Activated CD4-positive, alpha-beta T cell treated with anti-CD3 and anti-CD28 coated beads, Interleukin-2, Interleukin-6, amounts not matched to agents 100 ng/mL and 50 ng/mL, durations not matched to agents 16 hours and 8 hours (primary cell): ENCODE measurements around the gene EFS.
"Not testable (repeated sequence)": the region's sequence is repeated elsewhere in the genome, so short reads cannot be mapped to it uniquely, and the experiment has no call there.

Source experiments
- DNase-seq: peaks from one replicate; pipeline ENCODE4 v3.0.0-alpha.2; 2020

EFS gene

DNA sequence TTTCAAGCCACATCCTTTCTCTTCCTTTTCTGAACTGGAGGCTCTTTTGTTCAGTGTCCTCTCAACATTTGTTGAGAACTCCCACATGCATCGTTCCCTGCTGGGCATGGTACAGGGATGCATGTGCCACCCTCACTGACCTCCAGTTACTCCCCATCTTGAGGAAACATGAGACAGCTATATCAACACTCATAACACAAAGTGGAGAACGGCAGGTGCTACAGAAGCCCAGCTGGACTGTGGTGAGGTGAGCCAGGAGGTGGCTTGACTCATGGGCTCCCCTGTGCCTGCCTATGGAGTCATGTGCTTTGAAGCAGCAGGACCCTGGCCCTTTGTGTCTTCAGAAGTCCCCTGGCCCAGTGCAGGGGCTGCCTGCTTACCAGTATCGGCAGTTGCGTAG is 33.4 kb upstream of the EFS start:
- no peak for DNase-seq

DNA sequence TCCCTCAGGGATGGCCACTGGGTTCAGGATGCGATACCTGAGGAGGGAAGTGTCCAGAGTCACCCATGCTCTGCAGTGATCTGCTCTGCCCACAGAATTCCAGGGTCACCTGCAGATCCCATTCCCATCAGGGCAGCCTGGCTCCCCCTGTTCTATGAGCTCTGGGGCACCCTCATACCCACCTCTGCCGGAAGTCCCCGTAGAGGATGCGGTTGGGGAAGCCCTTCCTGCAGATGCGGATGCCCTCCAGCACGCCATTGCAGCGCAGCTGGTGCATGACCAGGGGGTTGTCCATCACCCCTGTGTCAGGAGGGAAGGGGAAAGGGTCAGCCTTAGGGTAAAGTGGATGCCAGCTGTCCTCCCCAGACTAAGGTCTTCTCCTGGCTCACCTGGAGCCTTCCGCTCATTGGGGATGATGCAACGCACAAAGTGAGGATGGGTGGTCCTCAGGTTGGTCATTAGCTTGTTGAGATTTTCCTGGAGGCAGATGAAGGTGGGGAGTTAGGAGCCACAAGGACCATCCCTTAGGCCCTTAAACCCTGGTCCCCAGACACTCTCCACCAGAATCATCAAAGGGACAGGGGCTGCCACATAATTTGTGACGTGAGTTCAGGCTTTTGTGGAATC is 31.9 kb upstream of the EFS start:
- DNase-seq: no peak

DNA sequence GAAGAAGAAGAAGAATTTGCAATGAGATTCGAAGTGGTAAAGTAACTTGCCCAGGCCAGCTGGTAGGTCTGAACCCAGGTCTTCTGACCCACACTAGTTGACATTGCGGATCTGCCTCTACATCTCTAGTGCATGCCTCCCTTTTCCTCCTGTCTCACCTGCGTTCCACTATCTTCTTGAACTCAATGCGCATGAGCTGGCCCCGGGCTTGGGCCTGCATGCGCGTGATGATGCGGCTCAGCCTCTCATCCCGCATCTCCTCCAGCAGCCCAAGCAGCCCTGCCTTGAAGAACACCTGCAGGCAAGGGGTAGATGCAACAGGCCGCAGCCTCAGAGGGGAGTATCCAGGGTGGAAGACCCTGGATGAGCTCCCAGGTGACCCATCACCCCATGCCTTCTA is 31.2 kb upstream of the EFS start:
- DNase-seq: no peak

DNA sequence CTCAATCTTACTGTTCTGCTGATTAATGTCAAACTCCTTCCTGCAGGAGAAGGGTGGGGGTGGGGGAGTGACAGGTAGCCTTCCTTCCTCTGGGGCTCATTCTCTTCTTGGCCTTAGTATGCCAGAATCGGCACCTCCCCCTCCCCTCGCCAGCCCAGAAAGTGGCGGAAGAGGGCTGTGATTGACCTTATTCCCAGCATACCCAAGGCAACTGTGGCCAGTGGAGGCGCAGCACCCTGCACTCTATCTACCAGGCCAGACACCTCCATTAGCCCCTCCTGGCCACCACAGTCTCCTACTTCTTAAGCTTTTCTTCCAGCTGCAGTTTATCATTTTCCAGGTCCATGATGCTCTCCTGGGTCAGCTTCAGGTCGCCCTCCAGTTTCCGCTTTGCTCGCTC is 27.6 kb upstream of the EFS start:
- DNase-seq: no peak

DNA sequence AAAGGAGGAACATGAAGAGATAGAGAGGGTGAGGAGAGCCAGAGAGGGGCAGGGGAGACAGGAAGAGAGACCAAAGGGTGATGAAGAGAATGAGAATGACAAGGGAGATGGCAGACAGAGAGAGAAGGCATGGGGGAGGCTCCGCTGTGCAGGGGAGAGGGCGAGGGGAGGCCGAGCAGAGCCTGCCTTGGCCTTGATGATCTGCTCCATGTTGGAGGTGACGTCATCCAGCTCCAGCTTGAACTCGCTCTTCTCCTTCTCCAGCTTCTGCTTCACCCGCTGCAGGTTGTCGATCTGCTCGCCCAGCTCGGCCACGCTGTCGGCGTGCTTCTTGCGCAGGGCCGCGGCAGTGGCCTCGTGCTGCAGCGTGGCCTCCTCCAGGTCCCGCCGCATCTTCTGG is 24.9 kb upstream of the EFS start:
- DNase-seq: not testable (repeated sequence)

DNA sequence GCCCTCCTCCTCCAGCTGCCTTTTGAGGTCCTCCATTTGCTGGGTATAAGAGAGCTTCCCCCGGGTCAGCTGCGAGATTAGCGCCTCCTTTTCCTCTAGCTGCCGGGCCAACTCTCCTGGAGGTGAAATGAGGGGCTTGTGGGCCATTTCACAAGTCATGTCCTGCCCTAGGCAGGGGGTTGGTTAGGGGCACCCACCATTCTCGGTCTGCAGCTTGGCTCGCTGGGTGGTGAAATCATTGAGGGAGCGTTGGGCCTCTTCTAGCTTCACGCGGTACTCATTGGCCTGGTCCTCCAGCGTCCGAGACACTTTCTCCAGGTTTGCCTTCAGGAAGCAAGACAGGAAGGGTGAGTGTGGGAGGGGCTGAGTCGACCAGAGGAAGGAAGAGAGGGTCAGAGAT is 24.4 kb upstream of the EFS start:
- no peak for DNase-seq

DNA sequence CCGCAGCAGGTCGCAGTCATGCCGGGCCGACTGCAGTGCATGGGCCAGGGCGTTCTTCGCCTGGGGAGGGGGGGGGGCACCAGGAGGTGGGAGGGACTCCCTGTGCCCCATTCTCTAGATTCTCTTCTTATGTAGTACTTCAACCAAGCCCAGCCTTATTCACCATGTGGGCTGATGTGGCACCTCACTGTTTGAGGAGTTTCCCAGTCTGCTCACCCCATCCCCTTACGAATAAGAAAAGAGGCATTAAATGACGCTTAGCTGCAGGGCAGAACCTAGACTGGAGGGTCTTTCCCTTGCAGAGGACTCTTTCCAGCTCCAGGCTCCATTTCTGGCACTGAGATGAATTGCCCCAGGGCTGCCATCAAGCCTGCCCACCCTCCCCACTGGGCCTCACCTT is 24.0 kb upstream of the EFS start:
- DNase-seq: no peak

DNA sequence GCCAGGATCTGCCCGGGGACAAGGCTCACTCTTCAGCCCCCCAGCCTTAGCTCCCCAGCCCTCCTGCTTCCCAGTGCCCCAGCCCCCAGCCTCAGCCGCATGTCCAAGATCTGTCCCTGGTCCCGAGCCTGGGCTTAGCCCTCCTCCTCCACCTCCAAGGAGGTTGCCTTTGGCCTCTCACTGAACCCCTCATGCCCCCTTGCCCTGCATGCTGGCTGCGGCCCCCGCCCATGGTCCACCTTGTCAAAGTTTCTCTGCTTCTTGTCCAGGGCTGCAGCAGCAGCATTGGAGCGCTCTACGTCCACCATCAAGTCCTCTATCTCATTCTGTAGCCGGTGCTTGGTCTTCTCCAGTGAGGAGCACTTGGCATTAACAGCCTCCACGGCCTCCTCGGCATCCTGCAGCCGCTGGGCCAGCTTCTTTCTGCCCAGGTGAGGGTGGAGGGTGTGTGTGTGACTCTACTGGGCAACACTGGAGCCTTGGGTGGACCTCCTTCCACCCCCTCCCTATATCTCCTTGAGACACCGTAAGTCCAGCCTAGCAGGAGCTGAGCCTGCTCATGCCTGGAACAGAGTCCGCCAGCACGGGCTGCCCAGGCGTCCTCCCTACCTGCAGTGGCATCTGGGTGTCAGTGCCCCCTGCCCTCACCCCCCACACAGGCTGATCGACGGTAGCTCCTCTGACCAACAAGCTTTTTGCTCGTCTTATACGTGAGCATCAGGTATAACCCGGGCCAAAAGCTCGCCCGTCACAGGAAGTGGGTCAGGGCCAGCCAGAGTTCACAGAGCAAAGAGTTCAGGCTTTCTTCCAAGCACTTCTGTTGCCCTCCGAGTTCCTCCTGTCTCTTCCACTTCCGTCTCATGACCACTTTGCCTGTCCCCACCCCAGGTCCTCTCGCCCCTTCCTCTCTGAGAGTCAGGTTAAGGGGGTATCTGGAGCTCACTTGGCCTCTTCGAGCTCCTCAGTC is 23.2 kb upstream of the EFS start:
- no peak for DNase-seq

DNA sequence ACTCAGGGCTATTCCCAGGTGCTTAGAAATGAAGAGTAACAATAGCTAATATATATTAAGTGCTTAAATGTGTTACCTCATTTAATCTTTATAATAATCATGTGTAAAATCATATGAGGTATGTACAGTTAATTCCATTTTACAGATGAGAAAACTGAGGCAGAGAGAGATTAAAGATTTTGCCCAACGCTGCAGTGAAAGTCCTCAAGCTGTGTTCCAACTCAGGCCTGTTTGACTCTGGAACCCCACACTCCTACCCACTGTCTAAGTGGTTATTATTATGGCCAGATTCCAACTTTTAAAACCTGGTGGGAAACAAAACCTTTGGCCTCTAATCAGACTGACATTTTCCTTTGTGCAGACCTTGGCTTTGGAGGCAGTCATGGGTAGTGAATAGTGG is 22.0 kb upstream of the EFS start:
- DNase-seq: no peak

DNA sequence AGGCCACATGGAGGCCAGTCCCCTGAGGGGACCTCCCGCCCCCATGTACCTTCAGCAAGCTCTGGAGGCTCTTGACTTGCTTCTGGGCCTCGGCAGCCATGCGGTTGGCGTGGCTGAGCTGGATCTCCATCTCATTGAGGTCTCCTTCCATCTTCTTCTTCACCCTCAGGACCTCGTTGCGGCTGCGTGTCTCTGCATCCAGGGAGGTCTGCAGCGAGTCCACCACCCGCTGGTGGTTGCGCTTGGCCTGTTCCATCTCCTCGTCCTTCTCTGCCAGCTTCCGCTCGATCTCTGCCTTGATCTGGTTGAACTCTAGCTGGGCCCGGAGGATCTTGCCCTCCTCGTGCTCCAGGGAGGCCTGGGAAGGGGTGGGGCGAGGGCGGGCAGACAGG is 21.3 kb upstream of the EFS start:
- DNase-seq: not testable (repeated sequence)

DNA sequence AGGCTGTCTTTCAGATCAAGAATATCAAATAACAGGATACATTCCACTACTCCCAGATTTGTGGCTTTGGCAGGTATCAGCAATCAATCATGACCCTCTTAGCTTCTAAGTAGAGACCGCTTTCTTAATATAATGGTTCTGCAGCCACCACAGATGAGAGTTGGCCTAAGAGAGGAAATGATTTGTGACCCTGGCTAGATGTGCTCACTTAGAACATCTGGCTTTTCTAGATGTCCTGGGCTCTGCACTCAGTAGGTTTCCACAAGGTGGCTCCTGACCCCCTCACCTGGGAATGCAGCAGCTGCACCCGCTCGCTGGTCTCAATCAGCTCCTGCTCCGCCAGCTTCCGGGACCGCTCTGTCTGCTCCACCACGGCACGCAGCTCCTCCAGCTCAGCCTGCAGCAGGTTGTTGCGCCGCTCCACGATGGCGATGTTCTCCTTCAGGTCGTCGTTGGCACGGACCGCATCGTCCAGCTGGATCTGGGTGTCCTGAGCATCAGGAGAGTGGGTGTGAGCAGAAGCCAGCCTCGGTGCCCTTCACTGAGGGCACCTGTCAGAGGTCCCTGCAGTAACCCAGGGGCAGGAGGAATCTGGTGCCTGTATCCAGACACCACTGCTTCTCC is 20.8 kb upstream of the EFS start:
- DNase-seq: no peak

DNA sequence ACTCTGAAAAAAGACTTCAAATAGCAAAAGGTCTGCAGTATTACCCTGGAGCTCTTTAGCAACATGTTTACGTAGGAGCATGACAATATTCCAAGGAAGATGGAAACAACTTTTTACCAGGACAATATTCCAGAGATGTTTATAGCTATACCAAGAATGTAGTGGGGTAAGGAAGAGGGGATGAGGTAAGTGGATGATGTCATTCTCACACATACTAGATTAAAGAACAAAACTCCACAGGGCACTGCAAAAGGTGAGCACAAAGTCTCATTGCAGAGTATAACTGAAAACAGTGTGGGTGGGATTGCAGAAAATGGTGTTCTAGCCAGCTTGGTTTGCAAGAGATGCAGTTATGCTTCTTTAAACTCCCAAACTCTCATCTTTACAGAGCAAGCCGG is 20.3 kb upstream of the EFS start:
- no peak for DNase-seq

DNA sequence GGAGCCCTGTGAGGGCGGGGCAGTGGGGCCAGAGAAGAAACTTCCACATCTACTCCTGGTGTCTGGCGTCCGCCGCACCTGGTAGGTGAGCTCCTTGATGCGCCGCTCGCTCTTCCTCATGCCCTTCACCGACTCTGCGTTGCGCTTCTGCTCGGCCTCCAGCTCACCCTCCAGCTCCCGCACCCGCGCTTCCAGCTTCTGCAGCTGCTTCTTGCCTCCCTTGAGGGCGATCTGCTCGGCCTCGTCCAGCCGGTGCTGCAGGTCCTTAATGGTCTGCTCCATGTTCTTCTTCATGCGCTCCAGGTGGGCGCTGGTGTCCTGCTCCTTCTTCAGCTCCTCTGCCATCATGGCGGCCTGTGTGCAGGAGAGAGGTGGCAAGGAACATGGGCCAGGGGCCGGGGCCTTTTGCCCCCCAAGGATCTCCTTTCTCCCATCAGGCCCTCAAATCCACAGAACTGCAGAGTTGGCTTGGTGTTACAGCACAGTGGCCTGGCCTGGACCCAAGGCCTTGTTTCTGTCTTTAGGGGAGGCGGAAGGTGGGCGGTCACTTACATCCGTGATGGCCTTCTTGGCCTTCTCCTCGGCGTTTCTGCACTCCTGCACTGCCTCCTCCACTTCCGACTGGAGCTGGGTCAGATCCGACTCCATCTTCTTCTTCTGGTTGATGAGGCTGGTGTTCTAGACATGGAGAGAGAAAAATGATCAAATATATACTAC is 19.6 kb upstream of the EFS start:
- DNase-seq: no peak

DNA sequence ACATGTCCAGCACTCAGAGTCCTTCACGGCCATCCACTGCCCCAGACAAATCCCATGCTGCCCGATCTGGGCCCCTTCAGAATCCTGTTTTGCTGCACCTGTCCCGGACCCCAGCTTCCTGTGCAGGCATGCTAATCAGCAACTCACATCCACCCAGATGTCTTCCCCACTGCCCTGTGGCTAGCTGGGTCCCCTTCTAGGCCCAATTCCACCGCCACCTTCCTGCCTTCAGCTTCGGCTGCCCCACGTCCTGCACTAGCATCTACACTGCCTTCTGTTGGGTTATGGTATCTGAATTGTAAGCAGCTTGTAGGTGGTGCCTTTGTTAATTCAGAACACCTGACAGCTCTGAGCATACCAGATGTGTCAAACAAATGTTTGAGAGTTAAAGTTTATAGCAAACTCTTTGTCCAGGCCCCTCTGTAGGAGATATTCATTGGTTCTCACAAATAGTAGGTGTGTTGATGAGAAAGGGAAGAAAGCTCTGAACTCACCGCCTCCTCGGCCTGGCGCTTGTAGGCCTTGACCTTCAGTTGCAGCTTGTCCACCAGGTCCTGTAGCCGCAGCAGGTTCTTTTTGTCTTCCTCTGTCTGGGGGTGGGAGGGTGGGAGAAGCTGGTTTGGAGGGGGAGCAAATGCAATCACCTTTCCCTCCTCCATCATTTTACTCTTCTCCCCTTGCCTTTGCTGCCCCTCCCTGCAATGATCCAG is 17.9 kb upstream of the EFS start:
- no peak for DNase-seq

DNA sequence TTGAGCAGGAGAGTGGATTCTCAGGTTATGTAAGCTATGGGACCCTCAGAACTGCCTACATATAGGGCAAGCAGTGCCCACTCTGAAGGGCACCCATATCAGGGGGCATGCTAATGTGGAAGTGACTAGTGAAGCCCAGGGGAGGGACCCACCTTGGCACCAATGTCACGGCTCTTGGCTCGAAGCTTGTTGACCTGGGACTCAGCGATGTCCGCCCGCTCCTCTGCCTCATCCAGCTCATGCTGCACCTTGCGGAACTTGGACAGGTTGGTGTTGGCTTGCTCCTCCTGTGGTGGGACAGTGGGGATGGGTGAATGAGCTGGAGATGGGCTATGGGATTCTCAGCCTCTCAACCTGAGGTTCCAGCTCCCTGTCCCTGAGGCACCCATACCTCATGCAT is 17.3 kb upstream of the EFS start:
- no peak for DNase-seq

DNA sequence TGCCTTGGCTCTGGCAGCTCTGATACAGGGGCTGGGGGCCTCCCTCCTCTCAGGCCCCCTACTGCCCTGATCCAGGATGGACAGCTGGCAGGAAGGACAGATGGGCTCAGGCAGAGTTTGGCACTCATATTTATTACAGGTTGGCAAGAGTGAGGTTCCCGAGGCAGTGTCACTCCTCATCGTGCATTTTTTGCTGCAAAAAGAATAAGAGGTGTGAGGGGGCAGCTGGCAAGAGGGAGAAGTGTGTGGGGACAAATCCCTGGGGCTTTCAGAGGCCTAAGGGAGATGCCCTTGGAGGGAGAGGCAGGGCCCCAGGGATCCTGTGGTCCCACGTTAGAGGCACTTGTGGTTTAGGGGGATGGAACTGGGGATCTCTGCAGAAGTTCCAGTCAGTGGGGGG is 16.9 kb upstream of the EFS start:
- no peak for DNase-seq

DNA sequence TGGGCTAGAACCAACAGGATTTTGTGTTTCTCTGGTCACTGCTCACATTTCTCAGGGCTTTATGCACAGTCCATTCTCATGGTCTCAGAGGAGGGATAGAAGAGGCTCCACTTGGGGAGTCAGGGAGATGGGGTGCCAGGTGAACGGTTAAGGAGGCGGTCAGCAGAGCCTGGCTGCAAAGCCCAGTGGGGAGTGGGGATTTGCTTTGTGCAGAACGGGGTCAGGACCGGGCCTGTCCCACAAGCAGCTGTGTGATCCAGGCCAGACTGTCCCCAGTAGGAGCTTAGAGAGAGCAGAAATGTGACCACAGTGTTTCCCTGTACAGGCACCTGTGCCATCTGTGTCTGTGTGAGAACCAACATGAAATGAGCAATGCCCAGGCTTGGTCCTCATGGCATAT is 16.0 kb upstream of the EFS start:
- no peak for DNase-seq

DNA sequence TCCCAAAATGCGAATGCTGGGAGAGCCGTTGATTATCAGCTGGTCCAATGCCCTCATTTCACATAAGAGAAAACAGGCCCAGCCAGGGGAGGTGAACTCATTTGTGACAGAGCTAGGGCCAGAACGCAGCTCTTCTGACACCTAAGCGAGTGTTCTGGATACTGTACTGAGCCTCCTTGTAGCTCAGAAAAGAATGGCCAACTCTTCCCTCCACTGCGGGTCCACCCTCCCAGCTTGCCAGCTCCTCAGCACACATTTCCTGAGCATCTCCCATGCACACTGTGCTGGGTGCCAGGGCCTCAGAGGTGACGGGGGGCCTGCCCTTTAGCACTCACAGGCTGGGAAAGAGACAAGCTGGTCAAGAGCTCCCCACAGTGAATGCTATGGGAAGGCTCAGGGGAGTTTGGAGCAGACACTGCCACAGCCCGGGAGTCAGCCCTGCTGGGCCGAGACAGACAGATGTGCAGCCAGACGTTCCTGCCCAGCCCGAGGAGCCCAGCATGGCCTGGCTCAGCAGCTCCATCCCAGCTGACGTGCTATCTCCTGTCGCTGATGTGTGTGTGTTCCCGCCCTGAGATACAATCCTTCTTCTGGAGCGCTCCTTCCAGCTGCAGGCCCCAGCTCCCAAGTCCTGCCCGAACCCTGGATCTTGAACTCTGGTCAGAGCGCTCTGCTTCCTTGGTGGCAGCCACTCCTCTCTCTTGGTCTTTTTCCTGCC is 15.4 kb upstream of the EFS start:
- no peak for DNase-seq

DNA sequence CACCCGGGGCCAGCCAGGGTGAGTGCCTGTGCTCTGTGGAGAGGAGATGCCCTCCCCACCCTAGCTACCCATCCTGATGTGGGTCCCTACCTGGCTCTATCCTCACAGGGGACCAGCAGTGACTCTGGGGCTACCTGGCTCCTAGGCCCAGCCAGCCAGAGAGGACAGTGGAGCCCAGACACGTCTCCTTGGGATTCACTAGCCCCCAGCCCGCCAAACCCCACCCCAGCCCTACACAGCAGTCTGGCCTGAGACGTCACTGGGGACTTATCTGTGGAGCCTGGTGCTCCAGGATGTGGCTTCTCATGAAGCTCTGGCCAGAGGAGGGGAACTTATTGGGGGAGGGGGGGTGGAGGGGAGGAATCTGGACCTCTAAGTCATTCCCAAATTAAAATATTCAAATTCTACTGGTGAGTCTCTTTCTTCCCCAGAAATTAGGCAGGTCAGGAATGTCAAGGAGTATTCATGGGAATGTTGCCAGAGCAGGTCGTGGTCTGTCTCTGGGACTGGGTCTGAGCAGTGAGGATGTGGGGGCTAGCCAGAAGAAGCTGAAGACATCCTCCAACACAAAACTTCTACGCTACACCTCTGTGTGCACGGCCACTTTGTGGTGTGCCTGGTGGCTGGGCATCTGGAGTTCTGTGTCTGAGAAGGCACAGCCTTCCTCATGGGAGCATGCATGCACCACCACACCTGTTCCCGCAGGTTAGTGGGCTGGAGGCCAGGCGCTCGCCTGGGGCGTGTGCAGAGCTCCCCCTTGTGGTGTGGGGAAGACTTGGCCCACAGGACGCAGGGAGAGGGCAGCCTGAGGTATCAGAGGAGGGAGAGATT is 14.6 kb upstream of the EFS start:
- peak; percentile 75 for DNase-seq

DNA sequence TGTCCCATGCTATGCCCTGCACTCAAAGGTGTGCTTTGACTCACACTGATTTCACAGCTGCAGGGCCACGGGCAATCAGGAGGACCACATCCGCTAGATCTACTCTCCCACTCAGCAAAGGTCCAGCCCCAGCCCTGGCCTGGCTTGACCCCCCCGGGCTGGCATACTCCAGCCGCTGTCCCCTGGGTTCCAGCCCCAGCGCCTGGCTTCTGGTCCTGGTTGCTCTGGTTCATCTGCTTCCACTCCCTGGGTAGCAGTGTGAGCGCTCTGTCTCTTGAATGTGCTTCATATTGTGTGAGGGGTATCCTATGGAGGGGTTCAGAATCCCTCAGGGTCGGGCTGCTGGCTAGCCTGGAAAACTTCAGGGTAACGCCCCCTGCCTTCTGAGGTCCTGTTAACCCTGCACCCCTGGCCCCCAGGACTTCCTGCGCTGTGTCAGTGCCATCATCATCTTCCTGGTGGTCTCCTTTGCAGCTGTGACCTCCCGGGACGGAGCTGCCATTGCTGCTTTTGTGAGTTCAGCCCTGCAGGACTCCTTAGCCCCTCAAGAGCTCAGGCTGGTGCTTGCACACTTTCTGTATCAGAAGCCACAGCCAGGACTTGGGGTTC is 13.7 kb upstream of the EFS start:
- DNase-seq: no peak
